GM15510 (cell line): ENCODE measurements around the gene KISS1R.

Source experiments
- POLR2A ChIP-seq: IDR thresholded peaks from 3 replicates; pipeline ENCODE4 v1.6.1; 2011; ENCODE audit warnings: borderline replicate concordance; ENCODE audit not compliant: insufficient read length; ENCODE audit errors: extremely low read depth

Gene KISS1R

GRCh38 chr19:892894-893689 is 24.0 kb upstream of the KISS1R start, which contains the start of the genes MED16 and RNU6-9:
Gene MED16 (minus strand): TSS chr19:893187. CDS start chr19:891131, 2,056 bp downstream.
Gene RNU6-9 (plus strand): TSS chr19:893484.
- TF ChIP-seq POLR2A, result peak; percentile 72

GRCh38 chr19:896434-896833 is 20.7 kb upstream of the KISS1R start:
- TF ChIP-seq POLR2A, result no peak

- no peak for TF ChIP-seq POLR2A
Measured at GRCh38 chr19:896999-897398, 20.1 kb upstream of the KISS1R start.

DNA sequence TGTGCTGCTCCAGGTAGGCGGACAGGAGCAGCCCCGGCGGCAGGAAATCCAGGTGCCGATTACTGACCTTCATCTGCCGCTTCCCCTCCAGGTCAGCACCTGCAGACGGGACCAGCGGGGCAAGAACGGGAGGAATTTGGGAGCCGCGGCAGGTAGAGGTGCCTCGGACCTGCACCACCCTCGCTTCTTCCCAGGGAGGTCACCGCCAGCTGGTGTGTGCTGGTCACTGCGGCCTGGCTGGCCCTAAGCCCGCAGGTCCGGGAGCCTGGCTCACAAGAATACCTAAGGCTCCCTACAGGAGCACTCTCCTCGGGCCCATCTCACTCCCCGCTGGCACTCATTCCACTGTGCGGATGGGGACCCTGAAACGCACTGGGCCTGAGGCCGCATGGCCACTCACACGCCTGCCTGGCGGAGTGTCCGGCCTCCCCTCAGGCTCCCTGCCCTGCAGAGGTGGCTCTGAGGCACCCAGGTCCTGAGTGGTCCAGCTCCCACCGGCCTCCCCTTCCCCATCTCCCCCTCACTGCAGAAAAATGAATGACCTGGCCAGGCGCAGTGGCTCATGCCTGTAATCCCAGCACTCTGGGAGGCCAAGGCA is 19.6 kb upstream of the KISS1R start:
- no peak for TF ChIP-seq POLR2A

DNA sequence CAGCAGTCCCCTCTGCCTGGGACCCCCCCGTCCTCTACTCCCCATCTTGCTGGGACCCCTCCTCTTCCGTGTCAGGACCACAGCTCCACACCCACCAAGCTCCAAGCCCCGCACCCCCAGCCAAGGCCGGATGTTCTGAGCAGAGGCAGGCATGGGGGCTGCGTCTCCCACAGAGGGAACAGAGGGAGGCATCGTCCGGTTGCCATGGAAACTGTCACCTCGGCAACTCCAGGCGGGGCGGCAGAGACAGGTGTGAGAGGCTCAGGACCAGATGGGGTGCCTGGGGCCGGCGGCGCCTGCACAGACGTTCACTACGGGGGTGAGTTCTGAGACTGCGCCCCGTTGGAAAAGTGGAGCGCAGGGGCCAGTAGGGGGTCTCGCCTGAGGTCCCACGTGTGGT is 18.5 kb upstream of the KISS1R start:
- TF ChIP-seq POLR2A, result no peak

- TF ChIP-seq POLR2A, result no peak
Measured at GRCh38 chr19:899336-900042, 17.6 kb upstream of the KISS1R start.

DNA sequence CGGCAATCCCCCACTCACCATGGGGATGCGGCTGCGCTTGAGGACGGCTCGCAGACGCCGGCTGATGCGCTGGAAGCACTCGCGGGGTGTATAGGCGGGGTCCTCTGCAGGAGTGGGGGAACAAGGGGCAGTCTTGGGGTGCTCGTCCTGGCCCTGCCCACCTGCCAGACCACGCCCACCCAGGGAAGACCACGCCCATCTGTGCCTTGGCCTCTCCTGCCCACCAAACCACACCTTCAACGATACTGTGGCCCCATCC is 17.2 kb upstream of the KISS1R start:
- TF ChIP-seq POLR2A, result no peak

DNA sequence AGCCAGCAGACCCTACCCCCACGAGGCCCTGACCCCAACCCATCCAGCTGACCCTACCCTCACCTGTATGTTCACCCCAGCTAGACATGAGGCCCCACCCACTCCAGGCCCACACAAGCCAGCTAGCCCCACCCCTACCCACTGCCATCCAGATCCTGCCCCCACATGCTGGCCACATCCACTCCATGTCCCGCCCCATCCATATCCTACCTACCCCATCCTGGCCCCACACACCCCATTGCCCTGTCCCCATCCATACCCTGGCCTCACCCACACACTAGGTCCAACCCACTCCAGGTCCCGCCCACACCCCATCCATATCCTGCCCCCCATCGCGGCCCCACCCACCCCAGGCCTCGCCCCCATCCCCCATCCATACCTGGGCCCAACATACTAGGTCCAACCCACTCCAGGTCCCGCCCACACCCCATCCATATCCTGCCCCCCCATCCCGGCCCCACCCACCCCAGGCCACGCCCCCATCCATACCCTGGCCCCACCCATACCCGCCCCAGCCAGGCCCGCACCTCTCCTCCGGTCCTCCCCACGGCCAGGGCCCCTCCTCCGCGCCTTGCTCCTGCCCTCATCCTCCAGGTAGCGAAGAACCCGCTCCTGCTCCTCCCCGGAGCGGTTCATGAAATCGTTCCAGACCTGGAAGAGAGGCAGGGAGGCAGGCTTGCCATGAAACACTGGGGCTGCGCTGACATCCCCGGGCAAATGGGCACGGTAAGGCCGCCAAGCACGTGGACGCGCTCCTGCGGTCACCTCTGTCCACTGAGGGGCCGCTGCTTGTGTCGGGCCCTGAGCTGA is 16.6 kb upstream of the KISS1R start:
- TF ChIP-seq POLR2A, result no peak

- TF ChIP-seq POLR2A, result no peak
Measured at GRCh38 chr19:901216-902092, 15.7 kb upstream of the KISS1R start.

GRCh38 chr19:902093-902370 is 15.1 kb upstream of the KISS1R start:
- no peak for TF ChIP-seq POLR2A

- no peak for TF ChIP-seq POLR2A
Measured at GRCh38 chr19:902446-903226, 14.5 kb upstream of the KISS1R start.

GRCh38 chr19:903266-903797 is 13.8 kb upstream of the KISS1R start:
- no peak for TF ChIP-seq POLR2A

- TF ChIP-seq POLR2A, result no peak
Measured at GRCh38 chr19:904545-904944, 12.6 kb upstream of the KISS1R start.
